Fibroblast of villous mesenchyme (primary cell): ENCODE data around the gene ARL2. TPM values are rescaled to one million over a fixed set of nuclear protein-coding genes. Genes with fewer than 3 reads are reported as not detected.

Experiments
- DNase-seq: peaks from one replicate; pipeline ENCODE4 v3.0.0-alpha.2; 2010; ENCODE audit warnings: low read depth
- H3K4me3 ChIP-seq: 2 replicates; pipeline ENCODE4 v1.5.1; 2011; ENCODE audit warnings: low read depth, mild to moderate bottlenecking, low read length
- total RNA-seq: library from RNA; depleted of rRNA; stranded (reverse); fragments of >200 nt; gene quantifications from 2 replicates; pipeline ENCODE4 v1.2.3, GENCODE V29; 2012
- TF ChIP-seq, protein P1 (sequence below): IDR thresholded peaks from 2 replicates; pipeline ENCODE4 v1.5.1; 2012; ENCODE audit warnings: low read depth, mild to moderate bottlenecking, low read length; ENCODE audit not compliant: insufficient read depth

Gene ARL2
- total RNA-seq, 1 donor: 44.5 TPM

DNA sequence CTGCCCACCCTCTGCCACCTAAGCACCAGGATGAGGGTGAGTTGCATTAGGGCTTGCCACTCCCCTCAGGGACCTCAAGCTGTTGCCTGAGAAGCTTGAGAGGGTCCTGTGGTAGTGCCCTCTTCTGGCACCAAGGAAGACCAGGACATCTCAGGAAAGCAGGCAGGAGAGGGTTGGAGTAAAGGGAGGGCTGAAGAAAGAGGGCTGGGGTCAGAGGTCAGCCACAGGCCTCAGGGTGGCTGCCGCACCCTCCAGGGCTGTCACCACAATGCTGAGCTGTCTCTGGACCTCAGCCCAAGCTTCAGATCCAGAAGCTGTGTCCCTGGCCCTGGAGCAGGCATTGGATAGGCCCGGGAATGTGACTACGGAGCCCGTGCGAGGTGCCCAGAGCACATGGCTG is 31.1 kb downstream of the ARL2 start:
- no peak for DNase-seq
- H3K4me3 ChIP-seq: no peak overlapping the region
- TF ChIP-seq, protein P1, sequence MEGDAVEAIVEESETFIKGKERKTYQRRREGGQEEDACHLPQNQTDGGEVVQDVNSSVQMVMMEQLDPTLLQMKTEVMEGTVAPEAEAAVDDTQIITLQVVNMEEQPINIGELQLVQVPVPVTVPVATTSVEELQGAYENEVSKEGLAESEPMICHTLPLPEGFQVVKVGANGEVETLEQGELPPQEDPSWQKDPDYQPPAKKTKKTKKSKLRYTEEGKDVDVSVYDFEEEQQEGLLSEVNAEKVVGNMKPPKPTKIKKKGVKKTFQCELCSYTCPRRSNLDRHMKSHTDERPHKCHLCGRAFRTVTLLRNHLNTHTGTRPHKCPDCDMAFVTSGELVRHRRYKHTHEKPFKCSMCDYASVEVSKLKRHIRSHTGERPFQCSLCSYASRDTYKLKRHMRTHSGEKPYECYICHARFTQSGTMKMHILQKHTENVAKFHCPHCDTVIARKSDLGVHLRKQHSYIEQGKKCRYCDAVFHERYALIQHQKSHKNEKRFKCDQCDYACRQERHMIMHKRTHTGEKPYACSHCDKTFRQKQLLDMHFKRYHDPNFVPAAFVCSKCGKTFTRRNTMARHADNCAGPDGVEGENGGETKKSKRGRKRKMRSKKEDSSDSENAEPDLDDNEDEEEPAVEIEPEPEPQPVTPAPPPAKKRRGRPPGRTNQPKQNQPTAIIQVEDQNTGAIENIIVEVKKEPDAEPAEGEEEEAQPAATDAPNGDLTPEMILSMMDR: no peak

DNA sequence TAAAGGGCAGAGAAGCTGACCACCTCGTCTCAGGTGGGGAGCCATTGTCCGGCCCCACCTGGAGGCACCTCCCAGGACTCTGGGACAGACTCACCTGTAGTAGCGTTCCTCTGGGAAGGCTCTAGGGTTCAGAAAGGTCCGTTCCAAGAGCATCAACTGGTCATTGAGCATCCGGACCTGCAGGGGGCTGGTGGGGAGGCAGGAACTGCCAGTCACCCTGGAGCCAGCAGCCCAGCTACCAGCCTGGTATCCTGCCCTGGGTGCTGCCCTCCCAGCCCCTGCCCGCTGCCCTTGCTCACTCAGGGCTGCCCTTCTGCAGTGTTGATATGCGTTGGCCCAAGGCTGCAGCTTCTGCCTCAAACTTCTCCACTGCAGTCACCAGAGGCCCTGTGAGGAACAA is 31.8 kb downstream of the ARL2 start:
- no peak for DNase-seq
- H3K4me3 ChIP-seq: no peak overlapping the region
- TF ChIP-seq, protein P1: no peak

DNA sequence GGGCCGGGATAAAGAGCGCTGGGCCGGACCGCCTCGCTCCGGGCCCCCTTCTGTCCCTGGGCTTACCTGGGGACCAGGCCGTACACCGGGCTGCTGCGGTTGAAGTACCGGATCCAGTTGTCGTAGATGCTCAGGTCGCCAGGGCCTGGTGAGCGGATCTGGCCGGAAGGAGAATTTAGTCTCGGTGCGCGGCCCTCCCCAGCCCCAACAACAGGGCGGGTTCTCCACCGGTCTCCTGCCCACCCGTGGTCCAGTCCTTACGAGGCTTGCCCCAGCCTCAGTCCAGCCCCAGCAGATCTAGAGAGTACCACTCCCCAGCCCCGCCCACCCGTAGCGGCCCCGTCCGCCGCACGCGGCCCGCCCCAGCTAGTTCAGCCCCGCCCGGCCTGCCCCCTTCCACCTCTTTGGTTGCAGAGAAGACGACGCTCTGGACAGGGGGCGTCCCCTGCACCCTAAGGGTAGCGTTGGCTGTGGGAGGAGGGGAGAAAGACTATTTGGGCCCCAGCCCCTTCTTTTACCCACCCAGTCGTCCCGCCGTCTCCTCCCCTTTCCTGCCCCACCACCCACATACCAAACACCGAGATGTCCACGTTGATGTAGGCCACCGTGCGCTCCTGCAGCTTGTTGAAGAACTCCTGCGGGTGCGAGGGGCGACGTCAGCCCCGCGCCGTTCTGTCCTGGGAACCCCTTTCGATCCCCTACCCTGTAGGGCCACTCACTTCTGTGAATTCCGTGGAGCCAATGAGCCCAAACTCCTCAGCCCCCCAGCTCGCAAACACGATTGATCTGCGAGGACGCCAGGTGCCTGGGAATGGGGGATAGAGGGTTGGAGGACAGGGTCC is 33.8 kb downstream of the ARL2 start:
- H3K4me3 ChIP-seq: peak overlapping the region; percentile 40
- DNase-seq: no peak
- TF ChIP-seq, protein P1: no peak

DNA sequence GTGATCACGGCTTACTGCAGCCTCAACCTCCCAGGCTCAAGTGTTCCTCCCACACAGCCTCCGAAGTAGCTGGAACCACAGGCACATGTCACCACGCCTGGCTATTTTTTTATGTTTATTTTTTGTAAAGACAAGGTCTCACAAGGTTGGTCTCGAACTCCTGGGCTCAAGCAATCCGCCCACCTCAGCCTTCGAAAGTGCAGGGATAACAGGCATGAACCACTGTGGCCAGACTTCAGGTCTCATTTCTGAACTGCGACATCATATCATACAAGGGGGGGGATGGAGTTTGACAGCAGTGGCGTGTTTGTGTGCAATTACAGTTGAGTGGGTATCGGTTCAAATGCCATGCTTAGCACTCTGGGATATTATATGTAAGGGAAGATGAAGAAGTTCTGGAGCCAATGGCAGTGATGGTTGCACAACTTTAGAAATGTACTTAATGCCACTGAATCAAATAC is 37.5 kb downstream of the ARL2 start:
- no peak overlapping the region for H3K4me3 ChIP-seq
- TF ChIP-seq, protein P1: no peak
- DNase-seq: no peak

DNA sequence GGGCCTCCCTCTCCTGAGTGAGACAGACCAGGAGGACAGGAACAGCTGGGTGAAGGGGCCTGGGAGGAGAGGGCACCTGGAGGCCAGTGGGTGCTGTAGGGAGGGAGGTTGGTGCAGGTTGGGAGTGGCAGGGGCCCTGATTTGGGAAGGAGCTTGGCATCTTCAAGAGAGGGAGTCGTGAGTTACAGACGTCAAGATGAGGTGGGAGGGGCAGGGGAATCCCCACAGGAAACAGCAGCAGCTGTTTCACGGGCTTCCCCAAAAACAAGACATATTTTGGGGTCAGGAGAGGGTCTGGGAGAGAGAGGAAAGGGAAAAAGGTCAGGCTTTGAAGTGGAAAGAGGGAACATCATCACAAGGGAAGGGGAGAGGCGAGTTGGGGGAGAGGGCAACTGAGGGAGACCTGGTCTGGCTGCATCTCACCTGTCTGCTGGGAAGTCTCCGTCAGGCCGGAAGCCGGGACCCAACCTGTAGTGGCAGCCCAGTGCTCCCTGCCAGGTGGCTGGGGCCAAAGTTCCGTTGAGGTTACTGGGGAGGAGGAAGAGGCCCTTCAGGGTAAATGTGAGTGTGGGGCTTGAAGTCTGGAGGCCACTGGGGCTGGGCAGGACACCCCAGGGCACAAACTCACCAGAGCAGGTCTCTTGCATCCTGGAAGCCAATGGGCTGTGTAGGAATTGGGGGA is 40.0 kb downstream of the ARL2 start:
- no peak for DNase-seq
- H3K4me3 ChIP-seq: no peak overlapping the region
- TF ChIP-seq, protein P1: no peak

DNA sequence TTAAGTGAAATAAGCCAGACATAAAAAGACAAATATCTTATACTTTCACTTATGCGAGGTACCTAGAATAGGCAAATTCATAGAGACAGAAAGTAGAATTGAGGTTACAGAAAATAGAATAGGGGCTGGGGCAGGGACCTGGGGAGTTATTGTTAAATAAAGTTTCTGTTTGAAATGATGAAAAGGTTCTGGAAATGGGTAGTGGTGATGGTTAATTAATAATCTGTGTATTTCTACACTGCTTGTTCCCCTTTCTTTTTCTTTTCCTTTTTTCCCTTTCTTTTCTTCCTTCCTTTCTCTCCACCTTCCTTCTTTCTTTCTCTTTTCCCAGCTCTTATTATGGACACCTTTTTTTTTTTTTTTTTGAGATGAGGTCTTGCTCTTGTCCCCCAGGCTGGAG is 41.6 kb downstream of the ARL2 start:
- no peak overlapping the region for H3K4me3 ChIP-seq
- DNase-seq: no peak
- TF ChIP-seq, protein P1: no peak
